Liver (tissue), 3 donors: ENCODE data around the gene SORD.

Experiments used
- ATF3 ChIP-seq: IDR thresholded peaks from 2 replicates; pipeline ENCODE4 v1.6.1; 2016; ENCODE audit warnings: antibody characterized with exemption
- CTCF ChIP-seq: fragments of 150-350 bp; IDR thresholded peaks from 2 replicates; pipeline ENCODE4 v1.5.1; 2017; ENCODE audit warnings: improper control_type of control experiment, low read depth, low read length; ENCODE audit not compliant: missing input control
- EGR1 ChIP-seq, 2 donors: IDR thresholded peaks; 2 replicates each; pipeline ENCODE4 v1.6.1; 2016 to 2018; ENCODE audit warnings: antibody characterized with exemption in 2 of 2, low read depth in 2 of 2
- FOXA1 ChIP-seq: IDR thresholded peaks from 2 replicates; pipeline ENCODE4 v1.6.1; 2016; ENCODE audit warnings: antibody characterized with exemption
- GABPA ChIP-seq, 2 donors: IDR thresholded peaks in 1 of 2; conservative IDR thresholded peaks in 1 of 2; 2 replicates each; pipeline ENCODE4 v1.6.1; 2016; ENCODE audit warnings: antibody characterized with exemption in 2 of 2, mild to moderate bottlenecking in 1 of 2, moderate library complexity in 1 of 2
- HNF4G ChIP-seq: IDR thresholded peaks from 2 replicates; pipeline ENCODE4 v1.6.1; 2016; ENCODE audit warnings: antibody characterized with exemption
- JUND ChIP-seq, 2 donors: IDR thresholded peaks; 2 replicates each; pipeline ENCODE4 v1.6.1; 2016; ENCODE audit warnings: antibody characterized with exemption in 2 of 2
- MAX ChIP-seq: IDR thresholded peaks from 2 replicates; pipeline ENCODE4 v1.6.1; 2016; ENCODE audit warnings: antibody characterized with exemption
- NR2F2 ChIP-seq: IDR thresholded peaks from 2 replicates; pipeline ENCODE4 v1.6.1; 2016; ENCODE audit warnings: antibody characterized with exemption
- RAD21 ChIP-seq, 2 donors: IDR thresholded peaks; 2 replicates each; pipeline ENCODE4 v1.6.1; 2016; ENCODE audit warnings: antibody characterized with exemption in 2 of 2, mild to moderate bottlenecking in 2 of 2
- REST ChIP-seq: IDR thresholded peaks from 2 replicates; pipeline ENCODE4 v1.6.1; 2016; ENCODE audit warnings: antibody characterized with exemption, mild to moderate bottlenecking
- SP1 ChIP-seq: IDR thresholded peaks from 2 replicates; pipeline ENCODE4 v1.6.1; 2018; ENCODE audit warnings: antibody characterized with exemption, mild to moderate bottlenecking
- YY1 ChIP-seq: IDR thresholded peaks from 2 replicates; pipeline ENCODE4 v1.6.1; 2016; ENCODE audit warnings: antibody characterized with exemption, mild to moderate bottlenecking
- ZBTB33 ChIP-seq: IDR thresholded peaks from 2 replicates; pipeline ENCODE4 v1.6.1; 2016; ENCODE audit warnings: antibody characterized with exemption
- donor health status: healthy.
- donor health status: healthy.

GRCh38 chr15:45027220-45027619, 4.2 kb downstream of the SORD start:
- TF ChIP-seq GABPA (IDR thresholded peaks at IDR 0.05 in 1 of 2, conservative IDR thresholded peaks at IDR 0.05 in 1 of 2): no peak
- no peak for TF ChIP-seq CTCF
- no peak for TF ChIP-seq REST
- TF ChIP-seq YY1: no peak
- TF ChIP-seq SP1: no peak
- no peak for TF ChIP-seq MAX
- no peak for TF ChIP-seq FOXA1
- TF ChIP-seq ATF3: no peak
- TF ChIP-seq JUND (IDR thresholded peaks at IDR 0.05): no peak
- no peak for TF ChIP-seq RAD21 (IDR thresholded peaks at IDR 0.05)
- TF ChIP-seq EGR1 (IDR thresholded peaks at IDR 0.05; ENCODE audit: low read depth in 2 of 2): no peak
- TF ChIP-seq NR2F2: no peak
- TF ChIP-seq HNF4G: no peak
- TF ChIP-seq ZBTB33: no peak
